IMR-90 (cell line): ENCODE data around the gene ADAMTSL2.

Source experiments
- BHLHE40 ChIP-seq: fragments of 150-350 bp; IDR thresholded peaks from 2 replicates; pipeline ENCODE4 v1.6.1; 2016; ENCODE audit warnings: mild to moderate bottlenecking, low read depth, low read length
- CEBPB ChIP-seq: IDR thresholded peaks from 2 replicates; pipeline ENCODE4 v1.6.1; 2012; ENCODE audit warnings: low read depth, low read length, improper control_type of control experiment
- ELK1 ChIP-seq: fragments of 150-350 bp; IDR thresholded peaks from 2 replicates; pipeline ENCODE4 v1.6.1; 2016; ENCODE audit warnings: low read depth, mild to moderate bottlenecking, low read length, moderate library complexity, borderline replicate concordance
- MAFK ChIP-seq: IDR thresholded peaks from 2 replicates; pipeline ENCODE4 v1.6.1; 2012; ENCODE audit warnings: low read depth, low read length, improper control_type of control experiment
- MAZ ChIP-seq: IDR thresholded peaks from 2 replicates; pipeline ENCODE4 v1.6.1; 2012; ENCODE audit warnings: low read depth, mild to moderate bottlenecking, low read length, improper control_type of control experiment, moderate library complexity, borderline replicate concordance
- NFE2L2 ChIP-seq: fragments of 150-350 bp; IDR thresholded peaks from 2 replicates; pipeline ENCODE4 v1.6.1; 2016; ENCODE audit warnings: low read depth, mild to moderate bottlenecking, low read length
- POLR2A ChIP-seq: IDR thresholded peaks from 2 replicates; pipeline ENCODE4 v1.6.1; 2012; ENCODE audit warnings: mild to moderate bottlenecking, low read depth, low read length
- RAD21 ChIP-seq: IDR thresholded peaks from 2 replicates; pipeline ENCODE4 v1.6.1; 2012; ENCODE audit warnings: low read length, improper control_type of control experiment
- RFX5 ChIP-seq: IDR thresholded peaks from 2 replicates; pipeline ENCODE4 v1.8.0; 2012; ENCODE audit warnings: low read depth, mild to moderate bottlenecking, low read length, moderate library complexity
- SMC3 ChIP-seq: fragments of 150-350 bp; IDR thresholded peaks from 2 replicates; pipeline ENCODE4 v1.6.1; 2016; ENCODE audit warnings: low read depth, mild to moderate bottlenecking, antibody characterized with exemption, low read length, moderate library complexity
- USF2 ChIP-seq: fragments of 150-350 bp; IDR thresholded peaks from 2 replicates; pipeline ENCODE4 v1.6.1; 2017; ENCODE audit warnings: mild to moderate bottlenecking, antibody characterized with exemption, low read length, low read depth
- TF ChIP-seq, protein P1 (sequence below): conservative IDR thresholded peaks from 2 replicates; pipeline ENCODE4 v1.5.1; 2012; ENCODE audit warnings: mild to moderate bottlenecking, low read depth, low read length, improper control_type of control experiment

DNA sequence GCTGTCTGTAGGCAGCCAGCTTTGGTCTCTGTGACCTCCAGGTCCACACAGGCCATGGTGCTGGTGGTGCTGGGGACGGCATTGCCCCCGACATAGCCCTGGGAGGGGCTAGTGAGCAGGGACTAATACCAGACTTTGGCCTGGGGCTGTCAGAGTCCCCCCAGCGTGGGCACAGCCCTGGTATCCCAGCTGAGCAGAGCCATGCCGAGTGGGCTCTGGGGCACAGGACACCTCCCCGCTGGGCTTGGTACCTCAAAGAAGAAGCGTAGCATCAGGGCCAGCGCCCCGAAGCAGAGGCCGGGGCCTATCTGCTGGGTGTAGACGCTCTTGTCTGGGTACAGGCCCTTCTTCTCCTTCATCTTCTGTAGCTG is 19.3 kb upstream of the ADAMTSL2 start:
- TF ChIP-seq, protein P1, sequence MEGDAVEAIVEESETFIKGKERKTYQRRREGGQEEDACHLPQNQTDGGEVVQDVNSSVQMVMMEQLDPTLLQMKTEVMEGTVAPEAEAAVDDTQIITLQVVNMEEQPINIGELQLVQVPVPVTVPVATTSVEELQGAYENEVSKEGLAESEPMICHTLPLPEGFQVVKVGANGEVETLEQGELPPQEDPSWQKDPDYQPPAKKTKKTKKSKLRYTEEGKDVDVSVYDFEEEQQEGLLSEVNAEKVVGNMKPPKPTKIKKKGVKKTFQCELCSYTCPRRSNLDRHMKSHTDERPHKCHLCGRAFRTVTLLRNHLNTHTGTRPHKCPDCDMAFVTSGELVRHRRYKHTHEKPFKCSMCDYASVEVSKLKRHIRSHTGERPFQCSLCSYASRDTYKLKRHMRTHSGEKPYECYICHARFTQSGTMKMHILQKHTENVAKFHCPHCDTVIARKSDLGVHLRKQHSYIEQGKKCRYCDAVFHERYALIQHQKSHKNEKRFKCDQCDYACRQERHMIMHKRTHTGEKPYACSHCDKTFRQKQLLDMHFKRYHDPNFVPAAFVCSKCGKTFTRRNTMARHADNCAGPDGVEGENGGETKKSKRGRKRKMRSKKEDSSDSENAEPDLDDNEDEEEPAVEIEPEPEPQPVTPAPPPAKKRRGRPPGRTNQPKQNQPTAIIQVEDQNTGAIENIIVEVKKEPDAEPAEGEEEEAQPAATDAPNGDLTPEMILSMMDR, result no peak
- TF ChIP-seq POLR2A, result no peak
- no peak for TF ChIP-seq NFE2L2
- TF ChIP-seq RAD21, result no peak
- no peak for TF ChIP-seq USF2
- no peak for TF ChIP-seq RFX5
- no peak for TF ChIP-seq MAFK
- no peak for TF ChIP-seq MAZ
- no peak for TF ChIP-seq BHLHE40
- TF ChIP-seq SMC3, result no peak
- TF ChIP-seq CEBPB, result no peak
- TF ChIP-seq ELK1, result no peak
